Ectodermal cell (in vitro differentiated cells): Measurements from ENCODE around the gene ADORA3.

Source experiments
- H3K27ac ChIP-seq: 2 replicates; pipeline ENCODE4 v1.7.0; 2013; ENCODE audit warnings: mild to moderate bottlenecking, low read depth, low read length; ENCODE audit not compliant: insufficient read depth, poor library complexity, severe bottlenecking
- H3K27me3 ChIP-seq: 2 replicates; pipeline ENCODE4 v1.7.0; 2013; ENCODE audit warnings: mild to moderate bottlenecking, low read length; ENCODE audit not compliant: insufficient read depth, control insufficient read depth, poor library complexity, severe bottlenecking
- H3K36me3 ChIP-seq: one replicate; pipeline ENCODE4 v1.7.0; 2013; ENCODE audit warnings: low read length; ENCODE audit not compliant: control insufficient read depth, insufficient read depth
- H3K4me1 ChIP-seq: one replicate; pipeline ENCODE4 v1.7.0; 2013; ENCODE audit warnings: low read length; ENCODE audit not compliant: control insufficient read depth, insufficient read depth
- H3K4me3 ChIP-seq: 2 replicates; pipeline ENCODE4 v1.7.0; 2013; ENCODE audit warnings: low read depth, low read length, control low read depth; ENCODE audit not compliant: insufficient read depth
- H3K9me3 ChIP-seq: 2 replicates; pipeline ENCODE4 v1.7.0; 2013; ENCODE audit warnings: mild to moderate bottlenecking, low read length, moderate library complexity; ENCODE audit not compliant: control insufficient read depth
- WGBS, 2 experiments: methylation state at CpG; one replicate each; pipeline ENCODE4 v1.1.7; 2013; ENCODE audit warnings: missing lambda C conversion rate in 2 of 2; 5-methylcytosine and 5-hydroxymethylcytosine counted together

The ADORA3 gene

DNA sequence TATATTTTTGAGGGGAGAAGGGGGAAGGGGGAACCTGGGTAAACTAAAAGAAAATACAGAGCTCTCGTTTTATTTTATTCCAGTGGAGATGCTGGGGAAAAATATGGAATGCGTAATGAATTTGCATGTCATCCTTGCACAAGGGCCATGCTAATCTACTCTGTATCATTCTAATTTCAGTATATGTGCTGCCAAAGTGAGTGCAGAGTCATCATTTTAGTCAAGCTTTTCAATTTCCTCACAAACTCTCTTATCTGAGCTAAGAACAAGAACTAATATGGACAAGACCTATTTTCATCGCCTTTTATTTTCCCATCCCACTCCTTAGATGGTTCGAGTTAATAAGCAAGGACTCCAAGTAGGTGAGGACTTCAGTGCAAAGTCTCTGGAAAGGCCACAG is 13.2 kb downstream of the ADORA3 start:
- no peaks in the 10 kb centered on the region for H3K36me3 ChIP-seq
- no peak overlapping the region for H3K27ac ChIP-seq
- WGBS, 2 experiments, result 92 to 94% methylated on average over 4 of the region's 4 CpGs
- H3K9me3 ChIP-seq, result no peaks in the 10 kb centered on the region
- no peaks in the 10 kb centered on the region for H3K27me3 ChIP-seq
- no peaks in the 10 kb centered on the region for H3K4me1 ChIP-seq
- H3K4me3 ChIP-seq, result no peak overlapping the region

DNA sequence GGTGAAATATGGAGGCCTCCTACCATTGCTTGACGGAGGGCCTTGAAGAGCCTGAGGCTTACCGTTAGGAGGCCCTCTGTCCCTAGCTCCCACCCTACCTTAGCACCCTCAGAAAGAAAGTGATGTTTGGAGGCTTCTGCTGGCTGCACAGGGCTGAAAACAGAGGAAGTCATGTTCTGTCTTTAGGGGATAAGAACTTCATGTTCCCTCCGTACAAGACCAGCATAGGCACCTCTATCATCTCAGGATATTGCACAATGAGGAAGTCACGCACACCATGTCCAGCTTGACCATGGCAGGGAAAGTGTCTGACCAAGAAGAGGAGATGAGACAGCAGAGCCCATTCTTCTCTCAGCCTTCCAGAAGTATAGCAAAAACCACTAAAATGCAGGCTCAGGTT is 13.8 kb downstream of the ADORA3 start:
- H3K27ac ChIP-seq, result no peak overlapping the region
- no peaks in the 10 kb centered on the region for H3K9me3 ChIP-seq
- WGBS, 2 experiments, result 96 to 97% methylated on average over 4 of the region's 4 CpGs
- no peak overlapping the region for H3K4me3 ChIP-seq
- H3K27me3 ChIP-seq, result no peaks in the 10 kb centered on the region
- H3K36me3 ChIP-seq, result no peaks in the 10 kb centered on the region
- H3K4me1 ChIP-seq, result no peaks in the 10 kb centered on the region

DNA sequence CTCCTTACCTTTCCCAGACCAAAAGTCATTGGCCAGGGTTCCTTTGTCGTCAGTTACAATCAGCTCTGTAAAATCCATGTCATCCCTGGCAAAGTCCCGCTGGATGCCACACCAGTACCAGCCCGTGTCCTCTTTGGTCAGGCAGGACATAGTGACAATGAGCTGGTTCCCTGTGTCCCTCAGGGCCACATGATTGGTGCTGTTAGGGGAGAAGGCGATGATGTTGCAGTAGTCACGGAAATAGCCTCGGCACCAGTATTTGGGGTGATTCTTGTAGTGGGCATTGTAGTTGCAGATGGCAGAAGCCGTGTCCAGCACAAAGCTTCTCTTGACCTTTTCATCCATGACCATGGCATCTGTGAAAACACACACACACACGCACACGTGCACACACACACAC is 14.8 kb downstream of the ADORA3 start:
- H3K4me1 ChIP-seq, result no peaks in the 10 kb centered on the region
- no peak overlapping the region for H3K27ac ChIP-seq
- no peaks in the 10 kb centered on the region for H3K36me3 ChIP-seq
- H3K4me3 ChIP-seq, result no peak overlapping the region
- WGBS, 2 experiments, result 92 to 94% methylated on average over 9 of the region's 9 CpGs
- no peaks in the 10 kb centered on the region for H3K27me3 ChIP-seq
- H3K9me3 ChIP-seq, result no peaks in the 10 kb centered on the region

DNA sequence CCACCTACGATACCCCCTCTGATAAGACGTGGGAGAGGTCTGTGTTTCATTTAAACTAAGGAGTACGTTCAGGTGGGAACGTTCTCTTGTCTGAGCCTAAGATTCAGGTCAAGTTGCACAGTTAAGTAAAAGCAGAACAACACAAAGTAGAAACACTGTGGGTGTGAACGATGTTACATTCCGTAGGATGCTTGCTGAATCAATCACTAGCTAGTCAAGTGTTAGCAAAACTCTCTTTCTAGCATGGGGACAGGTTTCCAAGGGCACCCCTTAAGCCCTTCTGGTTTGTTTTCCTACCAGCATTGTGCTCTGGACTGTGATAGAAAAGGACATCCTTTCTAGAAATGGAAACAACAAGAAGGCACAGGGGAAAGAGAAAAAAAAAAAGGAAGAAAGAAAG is 16.3 kb downstream of the ADORA3 start:
- Histone ChIP-seq H3K9me3 (no peaks in the 10 kb centered on the region), H3K36me3 (no peaks in the 10 kb centered on the region), H3K4me1 (no peaks in the 10 kb centered on the region), H3K4me3 (no peak overlapping the region), H3K27me3 (no peaks in the 10 kb centered on the region), H3K27ac (no peak overlapping the region)
- WGBS, 2 experiments, result 94 to 97% methylated on average over 6 of the region's 6 CpGs

GRCh38 chr1:111486431-111486830 is 17.0 kb downstream of the ADORA3 start:
- H3K9me3 ChIP-seq, result no peaks in the 10 kb centered on the region
- H3K27ac ChIP-seq, result no peak overlapping the region
- no peaks in the 10 kb centered on the region for H3K27me3 ChIP-seq
- H3K36me3 ChIP-seq, result no peaks in the 10 kb centered on the region
- no peaks in the 10 kb centered on the region for H3K4me1 ChIP-seq
- WGBS, 2 experiments, result 92 to 96% methylated on average over 7 of the region's 7 CpGs
- no peak overlapping the region for H3K4me3 ChIP-seq

GRCh38 chr1:111484391-111485026 is 18.9 kb downstream of the ADORA3 start:
- H3K27me3 ChIP-seq, result no peaks in the 10 kb centered on the region
- H3K4me1 ChIP-seq, result no peaks in the 10 kb centered on the region
- H3K36me3 ChIP-seq, result no peaks in the 10 kb centered on the region
- no peaks in the 10 kb centered on the region for H3K9me3 ChIP-seq
- H3K27ac ChIP-seq, result no peak overlapping the region
- H3K4me3 ChIP-seq, result no peak overlapping the region

- Histone ChIP-seq H3K4me3 (no peak overlapping the region), H3K36me3 (no peaks in the 10 kb centered on the region), H3K4me1 (no peaks in the 10 kb centered on the region), H3K27ac (no peak overlapping the region), H3K27me3 (no peaks in the 10 kb centered on the region), H3K9me3 (no peaks in the 10 kb centered on the region)
- WGBS, 2 experiments, result 87 to 93% methylated on average over 2 of the region's 2 CpGs
Measured at GRCh38 chr1:111483876-111484275, 19.6 kb downstream of the ADORA3 start.

GRCh38 chr1:111483166-111483565 is 20.3 kb downstream of the ADORA3 start:
- WGBS, 2 experiments, result 72 to 80% methylated on average over 3 of the region's 3 CpGs
- Histone ChIP-seq H3K27ac (no peak overlapping the region), H3K36me3 (no peaks in the 10 kb centered on the region), H3K4me1 (no peaks in the 10 kb centered on the region), H3K27me3 (no peaks in the 10 kb centered on the region), H3K4me3 (no peak overlapping the region), H3K9me3 (no peaks in the 10 kb centered on the region)

- no peaks in the 10 kb centered on the region for H3K4me1 ChIP-seq
- no peaks in the 10 kb centered on the region for H3K27me3 ChIP-seq
- no peaks in the 10 kb centered on the region for H3K36me3 ChIP-seq
- 57 to 59% methylated on average over 8 of the region's 8 CpGs for WGBS, 2 experiments
- H3K4me3 ChIP-seq, result no peak overlapping the region
- H3K27ac ChIP-seq, result no peak overlapping the region
- H3K9me3 ChIP-seq, result no peaks in the 10 kb centered on the region
Measured at GRCh38 chr1:111481387-111482221, 21.8 kb downstream of the ADORA3 start.

- no peak overlapping the region for H3K4me3 ChIP-seq
- H3K4me1 ChIP-seq, result no peaks in the 10 kb centered on the region
- no peak overlapping the region for H3K27ac ChIP-seq
- no peaks in the 10 kb centered on the region for H3K9me3 ChIP-seq
- no peaks in the 10 kb centered on the region for H3K27me3 ChIP-seq
- no peaks in the 10 kb centered on the region for H3K36me3 ChIP-seq
- 100% methylated on average over 1 of the region's 1 CpG for WGBS, 2 experiments
Measured at GRCh38 chr1:111480674-111481073, 22.8 kb downstream of the ADORA3 start.
